Activated CD8-positive, alpha-beta memory T cell treated with anti-CD3 and anti-CD28 coated beads, Interleukin-2, amount 10 ng/mL, durations not matched to agents 7 days and 5 days (primary cell): ENCODE measurements around the gene GDPGP1. TPM values are rescaled to one million over a fixed set of nuclear protein-coding genes. Genes with fewer than 3 reads are reported as not detected.
A peak's percentile ranks its signal among the peaks of the same experiment; 100 is the strongest.
"Not testable (repeated sequence)": the region's sequence is repeated elsewhere in the genome, so short reads cannot be mapped to it uniquely, and the experiment has no call there.

ENCODE experiments used
- ATAC-seq: fragments of 150-1000 bp; cut with Tn5 transposase; one replicate; pipeline ENCODE4 v1.10.0; 2021; ENCODE audit warnings: moderate library complexity
- CTCF ChIA-PET: fragments of 350-600 bp; sonication (Branson Sonifier 250); formaldehyde crosslinking; loops from one replicate; lab custom pipeline; 2021; ENCODE audit warnings: antibody characterized with exemption; lab: Charles Lee
- DNase-seq: peaks from one replicate; pipeline ENCODE4 v3.0.0-alpha.2; 2020
- H3K27ac Mint-ChIP-seq: one replicate; pipeline ENCODE4 v1.8.0; 2021; ENCODE audit warnings: mild to moderate bottlenecking, mixed read lengths
- H3K27me3 Mint-ChIP-seq: one replicate; pipeline ENCODE4 v1.8.0; 2021; ENCODE audit warnings: mixed read lengths
- H3K36me3 Mint-ChIP-seq: one replicate; pipeline ENCODE4 v1.8.0; 2021; ENCODE audit warnings: mild to moderate bottlenecking, mixed read lengths
- H3K4me1 Mint-ChIP-seq: one replicate; pipeline ENCODE4 v1.8.0; 2021; ENCODE audit warnings: mixed read lengths
- H3K4me3 Mint-ChIP-seq: one replicate; pipeline ENCODE4 v1.8.0; 2021; ENCODE audit warnings: mild to moderate bottlenecking, moderate library complexity, mixed read lengths
- H3K9me3 Mint-ChIP-seq: one replicate; pipeline ENCODE4 v1.8.0; 2022; ENCODE audit warnings: low read depth, mixed read lengths
- total RNA-seq, 2 experiments: library from RNA; stranded (reverse); gene quantifications; one replicate each; pipeline ENCODE4 v1.2.3, GENCODE V29; 2021

Gene GDPGP1
- total RNA-seq, 2 experiments from 2014 or later, result 7.0 to 9.8 TPM

GRCh38 chr15:90287946-90288345 lies 53.9 kb downstream of the GDPGP1 start:
- no peak overlapping the region for H3K27ac Mint-ChIP-seq
- peaks cover 6% of the 10 kb centered on the region for H3K4me1 Mint-ChIP-seq
- H3K36me3 Mint-ChIP-seq, result no peaks in the 10 kb centered on the region
- no peak overlapping the region for H3K4me3 Mint-ChIP-seq
- DNase-seq, result no peak
- CTCF ChIA-PET, result interaction anchor here (0.8 to 2.1 kb wide), 6 partner anchors 10 to 123 kb away, joined by 3 to 7 read pairs (median 3); no protein-coding TSS in a partner anchor
- ATAC-seq, result no peak
- peaks cover 2% of the 10 kb centered on the region for H3K27me3 Mint-ChIP-seq
- H3K9me3 Mint-ChIP-seq, result no peaks in the 10 kb centered on the region

- CTCF ChIA-PET, result interaction anchor here (0.6 to 3.7 kb wide), 9 partner anchors 9 to 643 kb away, joined by 3 to 28 read pairs (median 5); partner anchors contain the start of gene UNC45A
- H3K27ac Mint-ChIP-seq, result no peak overlapping the region
- ATAC-seq (no peak), DNase-seq (peak; percentile 55)
- H3K4me1 Mint-ChIP-seq, result peaks cover 18% of the 10 kb centered on the region
- H3K9me3 Mint-ChIP-seq, result no peaks in the 10 kb centered on the region
- no peak overlapping the region for H3K4me3 Mint-ChIP-seq
- peaks cover 10% of the 10 kb centered on the region for H3K27me3 Mint-ChIP-seq
- H3K36me3 Mint-ChIP-seq, result no peaks in the 10 kb centered on the region
Observed at GRCh38 chr15:90291679-90292356, 57.8 kb downstream of the GDPGP1 start.

- Mint-ChIP-seq H3K27me3 (peaks cover 10% of the 10 kb centered on the region), H3K4me1 (peaks cover 23% of the 10 kb centered on the region)
- not testable (repeated sequence) for H3K4me3 Mint-ChIP-seq, H3K27ac Mint-ChIP-seq, H3K9me3 Mint-ChIP-seq, H3K36me3 Mint-ChIP-seq
- DNase-seq (peak; percentile 85), ATAC-seq (peak; percentile 71)
- CTCF ChIA-PET, result interaction anchor here (0.6 to 3.2 kb wide), 39 partner anchors 8 to 977 kb away, joined by 3 to 28 read pairs (median 4); partner anchors contain the start of genes CIB1, CRTC3, GDPGP1 and HDDC3
Observed at GRCh38 chr15:90293040-90293810, 59.2 kb downstream of the GDPGP1 start.

GRCh38 chr15:90294159-90294558 lies 60.1 kb downstream of the GDPGP1 start:
- peaks cover 23% of the 10 kb centered on the region for H3K4me1 Mint-ChIP-seq
- no peaks in the 10 kb centered on the region for H3K9me3 Mint-ChIP-seq
- peaks cover 10% of the 10 kb centered on the region for H3K27me3 Mint-ChIP-seq
- H3K36me3 Mint-ChIP-seq, result no peaks in the 10 kb centered on the region
- CTCF ChIA-PET, result interaction anchor here (0.8 to 3.2 kb wide), 23 partner anchors 8 to 640 kb away, joined by 3 to 28 read pairs (median 6); partner anchors contain the start of genes CRTC3, HDDC3, IQGAP1 and SEMA4B
- ATAC-seq (no peak), DNase-seq (no peak)
- no peak overlapping the region for H3K4me3 Mint-ChIP-seq
- H3K27ac Mint-ChIP-seq, result no peak overlapping the region

GRCh38 chr15:90294601-90295269 lies 60.7 kb downstream of the GDPGP1 start:
- DNase-seq (no peak), ATAC-seq (no peak)
- Mint-ChIP-seq H3K4me1 (peaks cover 23% of the 10 kb centered on the region), H3K27me3 (peaks cover 10% of the 10 kb centered on the region), H3K27ac (no peak overlapping the region), H3K9me3 (no peaks in the 10 kb centered on the region), H3K4me3 (no peak overlapping the region), H3K36me3 (no peaks in the 10 kb centered on the region)
- CTCF ChIA-PET, result interaction anchor here (1.6 to 3.2 kb wide), 4 partner anchors 15 to 187 kb away, joined by 3 to 14 read pairs (median 8); partner anchors contain the start of genes IQGAP1 and SEMA4B

GRCh38 chr15:90295270-90295648 lies 61.2 kb downstream of the GDPGP1 start:
- no peak for ATAC-seq
- H3K4me1 Mint-ChIP-seq, result peaks cover 23% of the 10 kb centered on the region
- no peaks in the 10 kb centered on the region for H3K9me3 Mint-ChIP-seq

More at GRCh38 chr15:90295270-90295648, 61.2 kb downstream of the GDPGP1 start:
- no peak for DNase-seq
- H3K27me3 Mint-ChIP-seq, result peaks cover 8% of the 10 kb centered on the region
- CTCF ChIA-PET, result interaction anchor here (0.8 to 3.2 kb wide), 2 partner anchors 27 to 94 kb away, joined by 5 to 11 read pairs; partner anchors contain the start of gene SEMA4B
- no peaks in the 10 kb centered on the region for H3K36me3 Mint-ChIP-seq
- H3K27ac Mint-ChIP-seq, result no peak overlapping the region
- H3K4me3 Mint-ChIP-seq, result no peak overlapping the region

Other genes starting within 250 kb of the GDPGP1 start
- 10 to 100 TPM; 14.1 to 16.6 TPM for gene ZNF710, start 232.9 kb upstream of the GDPGP1 start, total RNA-seq
- gene IDH2, start 131.7 kb upstream of the GDPGP1 start, total RNA-seq, result 100 to 1,000 TPM; 196 to 293 TPM
- 10 to 100 TPM in 1 of 2 experiments, 1 to 10 TPM in 1; 6.0 to 13.8 TPM for gene SEMA4B, start 32.9 kb upstream of the GDPGP1 start, total RNA-seq
- gene CIB1, start 268 bp upstream of the GDPGP1 start, total RNA-seq, result 100 to 1,000 TPM; 120 to 127 TPM
- 1 to 10 TPM in 1 of 2 experiments, under 1 TPM in 1; 0.80 to 1.1 TPM for gene TTLL13, start 15.3 kb downstream of the GDPGP1 start, total RNA-seq
- 10 to 100 TPM; 30.1 to 34.9 TPM for gene NGRN, start 31.5 kb downstream of the GDPGP1 start, total RNA-seq
- 1 to 10 TPM; 1.6 to 2.1 TPM for gene ZNF774, start 118.1 kb downstream of the GDPGP1 start, total RNA-seq
- 100 to 1,000 TPM; 217 to 221 TPM for gene IQGAP1, start 154.0 kb downstream of the GDPGP1 start, total RNA-seq